GM12878 (cell line): ENCODE data around the gene FBXL16. TPM values are rescaled to one million over a fixed set of nuclear protein-coding genes. Genes with fewer than 3 reads are reported as not detected.
A peak's percentile ranks its signal among the peaks of the same experiment; 100 is the strongest.

Experiments
- CEBPB ChIP-seq, 2 experiments: fragments of 150-350 bp in 1 of 2; IDR thresholded peaks; 2 replicates each; pipeline ENCODE4 v1.6.1; 2012 to 2014; ENCODE audit warnings: low read depth in 2 of 2, low read length in 2 of 2, borderline replicate concordance in 1 of 2, inconsistent platforms in 1 of 2
- CHD1 ChIP-seq: IDR thresholded peaks from 2 replicates; pipeline ENCODE4 v1.6.1; 2012; ENCODE audit warnings: low read depth, low read length, improper control_type of control experiment
- JUNB ChIP-seq: IDR thresholded peaks from 2 replicates; pipeline ENCODE4 v1.6.1; 2016; ENCODE audit warnings: antibody characterized with exemption, mild to moderate bottlenecking
- KDM1A ChIP-seq: fragments of 200-600 bp; sonication (generic); IDR thresholded peaks from 2 replicates; pipeline ENCODE4 v1.6.1; 2016; ENCODE audit warnings: borderline replicate concordance
- MTA2 ChIP-seq: fragments of 450-650 bp; IDR thresholded peaks from 2 replicates; pipeline ENCODE4 v1.6.1; 2016; ENCODE audit warnings: low read depth, mild to moderate bottlenecking, moderate library complexity
- MYC ChIP-seq: IDR thresholded peaks from 2 replicates; pipeline ENCODE4 v1.6.1; 2011; ENCODE audit warnings: mild to moderate bottlenecking, low read length, moderate library complexity, inconsistent platforms; ENCODE audit not compliant: insufficient read depth, insufficient replicate concordance, insufficient read length, severe bottlenecking
- NFYB ChIP-seq: IDR thresholded peaks from 2 replicates; pipeline ENCODE4 v1.6.1; 2011; ENCODE audit warnings: low read depth, mild to moderate bottlenecking, low read length, improper control_type of control experiment, moderate library complexity; ENCODE audit not compliant: insufficient read depth
- PAX8 ChIP-seq: fragments of 450-650 bp; IDR thresholded peaks from 2 replicates; pipeline ENCODE4 v1.6.1; 2017; ENCODE audit warnings: mild to moderate bottlenecking, moderate library complexity
- POLR2AphosphoS2 ChIP-seq: IDR thresholded peaks from 2 replicates; pipeline ENCODE4 v1.6.1; 2011; ENCODE audit warnings: low read depth, mild to moderate bottlenecking, low read length, improper control_type of control experiment, moderate library complexity
- PRDM15 ChIP-seq: fragments of 450-650 bp; formaldehyde crosslinking; IDR thresholded peaks from 2 replicates; pipeline ENCODE4 v1.4.0; 2020; ENCODE audit warnings: mild to moderate bottlenecking, moderate library complexity
- RUNX3 ChIP-seq: IDR thresholded peaks from 2 replicates; pipeline ENCODE4 v1.6.1; 2012; ENCODE audit warnings: low read length, inconsistent platforms
- SMARCA5 ChIP-seq: fragments of 450-650 bp; IDR thresholded peaks from 2 replicates; pipeline ENCODE4 v1.6.1; 2017; ENCODE audit warnings: mild to moderate bottlenecking
- TCF12 ChIP-seq: IDR thresholded peaks from 2 replicates; pipeline ENCODE4 v1.6.1; 2011; ENCODE audit warnings: low read depth, mild to moderate bottlenecking, low read length
- YBX1 ChIP-seq: fragments of 450-650 bp; IDR thresholded peaks from 2 replicates; pipeline ENCODE4 v1.6.1; 2016; ENCODE audit warnings: antibody characterized with exemption
- ZZZ3 ChIP-seq: IDR thresholded peaks from 2 replicates; pipeline ENCODE4 v1.6.1; 2011; ENCODE audit warnings: low read depth; ENCODE audit not compliant: control insufficient read depth, insufficient read length
- polyA plus RNA-seq, 11 experiments: library from polyadenylated mRNA; depleted of rRNA in 4 of 11; unstranded in 6 of 11; stranded (reverse) in 5 of 11; fragments of >200 nt; fragmentation: Nextera tagmentation in 4 of 11; fragmentation: Illumina TruSeq in 1 of 11; extraction: Ambion mirVana in 4 of 11; extraction: Trizol in 1 of 11; gene quantifications; 1 replicate in 1 of 11; 2 replicates in 10 of 11; pipeline versions ENCODE4 v1.2.1 to v1.2.3, GENCODE V29; 2011 to 2016; ENCODE audit warnings: inconsistent platforms in 2 of 11, missing spikeins in 2 of 11, low read depth in 1 of 11
- total RNA-seq, 4 experiments: library from RNA; depleted of rRNA in 3 of 4; stranded (reverse); fragments of >200 nt in 3 of 4; fragmentation: Illumina TruSeq in 1 of 4; extraction: Trizol in 1 of 4; gene quantifications; 2 replicates each; pipeline versions ENCODE4 v1.2.1 to v1.2.3, GENCODE V29; 2013 to 2021
- TF ChIP-seq, protein P1 (sequence below): IDR thresholded peaks from 2 replicates; pipeline ENCODE4 v1.6.1; 2012; ENCODE audit warnings: improper control_type of control experiment, low read depth, low read length; ENCODE audit not compliant: insufficient replicate concordance
- TF ChIP-seq, protein P2 (sequence below): fragments of 450-650 bp; formaldehyde crosslinking; IDR thresholded peaks from 2 replicates; pipeline ENCODE4 v1.4.0; 2022; ENCODE audit warnings: mild to moderate bottlenecking, moderate library complexity

The FBXL16 gene
- total and polyA plus RNA-seq, 10 of the 15 experiments (the other 5 are each of a cell fraction or from before 2014, with no cell fraction given) = 0.13 to 1.4 (median 0.24) TPM

DNA sequence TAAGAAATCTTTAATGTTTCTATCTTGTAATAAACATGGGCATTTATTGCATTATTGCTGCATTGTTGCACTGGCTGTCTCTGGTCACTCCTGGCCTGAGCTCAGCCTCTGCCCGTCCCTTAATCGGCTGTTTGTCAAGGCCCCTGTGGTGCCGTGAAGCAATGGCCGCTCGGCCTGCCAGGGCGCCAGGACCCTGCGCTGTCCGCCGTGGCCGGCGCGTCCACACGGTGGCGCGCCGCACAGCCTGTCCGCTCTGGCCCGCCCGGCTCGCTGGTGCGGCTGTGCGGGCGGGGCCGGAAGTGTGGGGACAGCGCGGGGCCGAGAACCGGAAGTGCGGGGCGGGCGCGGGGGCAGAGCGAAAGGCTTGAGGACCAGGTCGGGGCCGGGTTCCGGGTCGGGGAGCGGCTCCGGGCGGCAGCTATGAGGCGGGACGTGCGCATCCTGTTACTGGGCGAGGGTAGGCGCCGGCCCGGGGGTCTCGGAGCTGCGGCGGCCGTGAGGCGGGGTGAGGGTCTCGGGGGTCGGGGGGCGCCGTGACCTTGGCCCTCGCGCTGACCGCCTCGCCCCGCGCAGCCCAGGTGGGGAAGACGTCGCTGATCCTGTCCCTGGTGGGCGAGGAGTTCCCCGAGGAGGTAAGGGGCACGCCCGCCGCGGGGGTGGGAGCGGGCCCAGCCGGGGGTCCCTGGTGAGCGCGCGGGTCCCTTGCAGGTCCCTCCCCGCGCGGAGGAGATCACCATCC, 37.7 kb downstream of the FBXL16 start, which contains the start of gene RHOT2 (continued):
- TF ChIP-seq CHD1 (no peak), SMARCA5 (peak; percentile 99), MTA2 (no peak), ZZZ3 (no peak), YBX1 (no peak), PAX8 (no peak), TCF12 (0 out of 2 replicates have a peak, but pooled peaks have one; percentile 69), JUNB (no peak), PRDM15 (CRISPR knock-in tag) (no peak), NFYB (no peak), CEBPB (IDR thresholded peaks at IDR 0.05; ENCODE audit: borderline replicate concordance in 1 of 2, low read depth in 2 of 2, low read length in 2 of 2) (no peak), POLR2AphosphoS2 (peak; percentile 67; the same call in 1 of the 2 replicates), RUNX3 (peak; percentile 69), KDM1A (no peak), MYC (peak; percentile 31)
- TF ChIP-seq, protein P1, sequence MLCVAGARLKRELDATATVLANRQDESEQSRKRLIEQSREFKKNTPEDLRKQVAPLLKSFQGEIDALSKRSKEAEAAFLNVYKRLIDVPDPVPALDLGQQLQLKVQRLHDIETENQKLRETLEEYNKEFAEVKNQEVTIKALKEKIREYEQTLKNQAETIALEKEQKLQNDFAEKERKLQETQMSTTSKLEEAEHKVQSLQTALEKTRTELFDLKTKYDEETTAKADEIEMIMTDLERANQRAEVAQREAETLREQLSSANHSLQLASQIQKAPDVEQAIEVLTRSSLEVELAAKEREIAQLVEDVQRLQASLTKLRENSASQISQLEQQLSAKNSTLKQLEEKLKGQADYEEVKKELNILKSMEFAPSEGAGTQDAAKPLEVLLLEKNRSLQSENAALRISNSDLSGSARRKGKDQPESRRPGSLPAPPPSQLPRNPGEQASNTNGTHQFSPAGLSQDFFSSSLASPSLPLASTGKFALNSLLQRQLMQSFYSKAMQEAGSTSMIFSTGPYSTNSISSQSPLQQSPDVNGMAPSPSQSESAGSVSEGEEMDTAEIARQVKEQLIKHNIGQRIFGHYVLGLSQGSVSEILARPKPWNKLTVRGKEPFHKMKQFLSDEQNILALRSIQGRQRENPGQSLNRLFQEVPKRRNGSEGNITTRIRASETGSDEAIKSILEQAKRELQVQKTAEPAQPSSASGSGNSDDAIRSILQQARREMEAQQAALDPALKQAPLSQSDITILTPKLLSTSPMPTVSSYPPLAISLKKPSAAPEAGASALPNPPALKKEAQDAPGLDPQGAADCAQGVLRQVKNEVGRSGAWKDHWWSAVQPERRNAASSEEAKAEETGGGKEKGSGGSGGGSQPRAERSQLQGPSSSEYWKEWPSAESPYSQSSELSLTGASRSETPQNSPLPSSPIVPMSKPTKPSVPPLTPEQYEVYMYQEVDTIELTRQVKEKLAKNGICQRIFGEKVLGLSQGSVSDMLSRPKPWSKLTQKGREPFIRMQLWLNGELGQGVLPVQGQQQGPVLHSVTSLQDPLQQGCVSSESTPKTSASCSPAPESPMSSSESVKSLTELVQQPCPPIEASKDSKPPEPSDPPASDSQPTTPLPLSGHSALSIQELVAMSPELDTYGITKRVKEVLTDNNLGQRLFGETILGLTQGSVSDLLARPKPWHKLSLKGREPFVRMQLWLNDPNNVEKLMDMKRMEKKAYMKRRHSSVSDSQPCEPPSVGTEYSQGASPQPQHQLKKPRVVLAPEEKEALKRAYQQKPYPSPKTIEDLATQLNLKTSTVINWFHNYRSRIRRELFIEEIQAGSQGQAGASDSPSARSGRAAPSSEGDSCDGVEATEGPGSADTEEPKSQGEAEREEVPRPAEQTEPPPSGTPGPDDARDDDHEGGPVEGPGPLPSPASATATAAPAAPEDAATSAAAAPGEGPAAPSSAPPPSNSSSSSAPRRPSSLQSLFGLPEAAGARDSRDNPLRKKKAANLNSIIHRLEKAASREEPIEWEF = no peak
- TF ChIP-seq, protein P2, sequence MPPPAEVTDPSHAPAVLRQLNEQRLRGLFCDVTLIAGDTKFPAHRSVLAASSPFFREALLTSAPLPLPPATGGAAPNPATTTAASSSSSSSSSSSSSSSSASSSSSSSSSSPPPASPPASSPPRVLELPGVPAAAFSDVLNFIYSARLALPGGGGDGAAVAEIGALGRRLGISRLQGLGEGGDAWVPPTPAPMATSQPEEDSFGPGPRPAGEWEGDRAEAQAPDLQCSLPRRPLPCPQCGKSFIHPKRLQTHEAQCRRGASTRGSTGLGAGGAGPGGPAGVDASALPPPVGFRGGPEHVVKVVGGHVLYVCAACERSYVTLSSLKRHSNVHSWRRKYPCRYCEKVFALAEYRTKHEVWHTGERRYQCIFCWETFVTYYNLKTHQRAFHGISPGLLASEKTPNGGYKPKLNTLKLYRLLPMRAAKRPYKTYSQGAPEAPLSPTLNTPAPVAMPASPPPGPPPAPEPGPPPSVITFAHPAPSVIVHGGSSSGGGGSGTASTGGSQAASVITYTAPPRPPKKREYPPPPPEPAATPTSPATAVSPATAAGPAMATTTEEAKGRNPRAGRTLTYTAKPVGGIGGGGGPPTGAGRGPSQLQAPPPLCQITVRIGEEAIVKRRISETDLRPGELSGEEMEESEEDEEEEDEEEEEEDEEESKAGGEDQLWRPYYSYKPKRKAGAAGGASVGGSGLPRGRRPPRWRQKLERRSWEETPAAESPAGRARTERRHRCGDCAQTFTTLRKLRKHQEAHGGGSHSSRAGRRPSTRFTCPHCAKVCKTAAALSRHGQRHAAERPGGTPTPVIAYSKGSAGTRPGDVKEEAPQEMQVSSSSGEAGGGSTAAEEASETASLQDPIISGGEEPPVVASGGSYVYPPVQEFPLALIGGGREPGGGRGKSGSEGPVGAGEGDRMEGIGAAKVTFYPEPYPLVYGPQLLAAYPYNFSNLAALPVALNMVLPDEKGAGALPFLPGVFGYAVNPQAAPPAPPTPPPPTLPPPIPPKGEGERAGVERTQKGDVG (CRISPR knock-in tag) = no peak
